GM10847 (cell line): ENCODE results near the gene SMOC2.

Experiments used
- POLR2A ChIP-seq: IDR thresholded peaks from 2 replicates; pipeline ENCODE4 v1.6.1; 2011; ENCODE audit not compliant: insufficient read length; ENCODE audit errors: extremely low read depth

The SMOC2 gene

DNA sequence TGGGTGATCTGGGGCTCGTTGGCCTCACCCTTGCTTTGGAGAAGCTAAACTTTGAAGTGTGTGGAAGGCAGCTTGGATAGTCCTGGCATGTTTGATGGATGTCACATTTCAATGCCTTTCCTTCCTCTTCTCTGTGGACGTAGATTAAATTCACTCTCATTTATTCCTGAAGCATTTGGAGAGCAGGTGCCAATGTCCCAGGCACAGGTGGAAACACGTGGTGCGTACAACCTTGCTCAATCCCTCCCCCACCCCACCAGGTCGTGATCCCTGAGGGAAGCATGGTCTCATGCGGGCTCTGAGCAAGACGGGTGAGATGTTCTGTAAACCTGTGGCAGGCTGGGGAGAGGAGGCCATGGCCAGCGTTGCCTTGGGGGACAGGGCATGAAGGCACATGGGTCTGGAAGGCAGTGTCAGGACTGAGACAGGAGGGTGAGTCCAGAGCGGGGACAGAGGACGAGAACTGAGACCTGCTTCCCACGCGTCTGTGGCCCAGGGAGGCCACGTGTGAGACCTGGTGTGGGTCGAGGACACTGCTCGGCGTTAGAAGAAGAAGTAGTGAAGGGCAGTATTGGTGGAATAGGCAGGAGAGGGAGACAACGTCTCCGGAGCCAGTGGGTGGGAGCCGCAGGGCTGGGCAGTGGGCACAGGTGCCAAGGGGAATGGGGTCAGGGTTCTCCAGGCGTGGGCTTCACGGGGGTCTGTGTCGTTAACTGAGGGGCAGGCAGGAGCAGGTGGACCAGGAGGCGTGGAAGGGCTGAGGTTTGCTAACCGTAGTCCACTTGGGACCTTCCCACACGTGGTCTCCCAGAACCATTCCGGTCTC lies 34.4 kb downstream of the SMOC2 start:
- TF ChIP-seq POLR2A: no peak

DNA sequence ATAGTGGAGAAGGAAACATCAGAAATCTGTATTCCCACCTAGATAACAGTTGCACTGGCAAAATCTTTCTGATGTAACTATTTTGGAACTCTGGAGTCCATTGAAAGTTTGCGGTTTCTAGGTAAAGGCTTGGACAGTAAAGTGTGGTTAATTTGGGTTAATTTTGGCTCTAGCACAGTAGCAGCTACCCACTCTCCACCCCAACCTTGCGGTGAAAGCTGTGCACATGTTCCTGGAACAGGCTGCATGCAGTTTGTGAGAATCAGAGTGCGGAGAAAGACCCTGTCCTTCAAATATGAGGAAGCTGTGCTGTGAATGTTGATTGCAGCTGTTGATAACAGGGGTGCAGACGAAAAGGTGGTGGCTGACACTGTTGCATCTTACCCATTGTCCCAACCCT lies 38.4 kb downstream of the SMOC2 start:
- TF ChIP-seq POLR2A: no peak

DNA sequence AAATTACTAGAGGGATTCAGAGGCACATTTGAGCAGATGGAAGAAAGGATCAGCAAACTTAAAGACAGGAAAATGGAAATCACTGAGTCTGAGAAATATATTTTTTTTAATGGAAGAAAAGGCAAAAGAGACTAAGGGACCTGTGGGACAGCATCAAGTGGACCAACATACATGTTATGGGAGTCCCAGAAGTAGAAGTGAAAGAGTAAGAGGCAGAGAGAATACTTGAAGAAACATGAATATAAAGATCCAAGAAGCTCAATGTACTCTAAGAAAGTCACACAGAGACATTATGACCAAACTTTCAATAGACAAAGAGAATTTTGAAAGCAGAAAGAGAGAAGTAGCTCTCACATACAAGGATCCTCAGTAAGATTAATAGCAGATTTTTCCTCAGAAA lies 39.5 kb downstream of the SMOC2 start:
- no peak for TF ChIP-seq POLR2A

DNA sequence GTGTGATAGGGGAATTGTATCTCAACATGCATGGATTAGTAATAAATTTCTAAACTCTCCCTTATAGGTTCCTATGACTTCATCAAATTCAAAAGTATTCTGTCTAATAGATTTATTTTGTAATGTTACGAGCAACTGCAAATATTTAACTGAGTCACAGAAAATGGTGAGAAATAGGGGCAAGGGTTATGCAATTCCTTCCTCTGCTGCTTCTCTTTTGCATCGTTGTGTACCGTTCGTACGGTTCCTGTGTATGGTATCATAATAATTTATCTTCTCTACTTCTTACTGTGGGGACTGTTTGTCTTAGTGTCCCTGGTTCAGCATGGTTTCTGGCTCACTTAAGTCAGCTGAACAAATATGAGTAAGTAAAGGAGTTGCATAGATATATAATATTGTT lies 44.8 kb downstream of the SMOC2 start:
- no peak for TF ChIP-seq POLR2A

DNA sequence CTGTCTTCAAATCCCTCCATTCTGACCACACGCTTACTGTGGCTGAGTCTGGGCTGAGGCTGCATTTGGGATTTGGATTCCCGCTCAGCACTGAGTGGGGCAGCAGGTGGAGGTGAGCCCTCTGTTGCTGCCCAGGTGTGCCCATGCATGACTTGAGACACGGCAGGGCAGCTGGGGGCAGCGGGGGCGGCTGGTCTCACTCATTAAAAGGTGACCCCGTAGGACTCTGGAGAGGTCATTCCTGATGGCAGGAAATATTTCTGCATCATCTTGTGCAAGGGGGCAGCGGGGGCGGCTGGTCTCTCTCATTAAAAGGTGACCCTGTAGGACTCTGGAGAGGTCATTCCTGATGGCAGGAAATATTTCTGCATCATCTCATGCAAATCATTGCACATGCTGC lies 49.8 kb downstream of the SMOC2 start:
- TF ChIP-seq POLR2A: no peak

DNA sequence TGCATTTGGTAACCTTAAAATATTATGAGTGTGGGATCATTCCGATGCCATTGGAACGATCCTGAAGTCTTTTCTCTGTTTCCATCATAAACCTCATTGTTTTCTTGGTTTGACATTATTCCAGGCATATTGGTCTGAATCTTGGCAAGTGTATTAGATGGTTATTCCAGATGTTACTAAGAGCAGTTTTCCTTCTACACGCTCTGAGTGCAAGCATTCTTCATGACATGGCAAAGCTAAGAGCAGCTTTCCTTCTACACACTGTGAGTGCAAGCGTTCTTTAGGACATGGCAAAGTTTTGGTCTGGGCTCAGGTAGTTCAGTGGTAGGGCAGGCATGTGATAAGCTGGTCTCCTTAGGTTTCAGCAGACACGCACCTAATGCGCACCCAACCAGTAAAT lies 53.0 kb downstream of the SMOC2 start:
- no peak for TF ChIP-seq POLR2A

DNA sequence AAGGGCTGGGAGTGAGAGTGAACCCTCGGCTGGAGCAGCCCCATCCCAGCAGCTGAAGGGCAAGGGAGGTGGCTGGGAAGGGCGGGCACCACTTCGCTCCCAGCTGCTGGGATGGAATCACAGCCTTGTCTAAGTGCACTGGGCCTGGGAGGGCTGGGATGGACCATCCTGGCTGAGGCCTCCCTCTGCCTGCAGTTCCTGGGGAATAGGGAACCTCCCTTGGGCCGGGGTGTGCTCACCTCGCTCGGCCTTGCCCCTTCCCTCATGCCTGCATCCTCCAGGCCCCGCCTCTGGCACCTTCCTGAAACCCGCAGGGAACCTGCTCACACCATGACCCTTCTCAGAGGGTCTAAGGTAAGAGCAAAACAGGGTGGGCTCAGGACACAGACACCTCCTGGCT lies 53.7 kb downstream of the SMOC2 start:
- no peak for TF ChIP-seq POLR2A

DNA sequence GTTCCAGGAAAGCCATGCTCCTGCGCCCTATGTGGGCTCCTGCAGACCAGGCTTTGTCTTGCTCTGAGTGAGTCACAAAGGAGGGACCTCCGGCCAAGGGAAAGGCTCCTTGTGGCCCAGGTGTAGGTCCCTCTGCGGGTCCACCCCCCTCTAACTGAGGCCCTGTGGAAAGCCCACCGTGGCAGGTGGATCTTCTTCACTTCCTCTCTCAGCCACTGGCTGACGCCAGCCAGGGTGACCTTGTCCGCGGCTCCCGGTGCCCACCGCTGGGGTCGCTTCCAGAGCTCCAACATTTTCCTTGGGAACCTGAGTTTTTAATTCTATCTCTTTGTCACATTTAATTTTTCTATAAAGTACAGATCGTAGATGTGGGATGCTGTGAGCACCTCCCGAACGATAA lies 54.1 kb downstream of the SMOC2 start:
- TF ChIP-seq POLR2A: no peak

DNA sequence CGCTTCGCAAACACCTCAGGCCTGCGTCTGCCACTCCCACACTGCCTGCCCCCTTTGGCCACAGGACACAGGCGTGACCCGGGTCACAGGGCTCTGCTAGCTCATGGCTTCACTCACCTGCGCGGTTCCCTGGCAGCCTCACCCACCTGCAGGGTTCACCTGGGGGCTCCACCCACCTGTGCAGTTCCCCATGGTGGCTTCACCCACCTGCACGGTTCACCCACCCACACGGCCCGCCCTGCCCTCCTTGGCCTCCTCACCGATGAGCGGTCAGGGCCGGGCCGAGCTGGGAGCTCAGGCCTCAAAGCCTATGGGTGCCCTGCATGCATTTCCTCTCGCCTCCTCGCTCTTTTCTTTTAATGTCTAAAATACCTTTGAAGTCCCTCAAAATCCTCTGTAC lies 54.7 kb downstream of the SMOC2 start:
- no peak for TF ChIP-seq POLR2A

DNA sequence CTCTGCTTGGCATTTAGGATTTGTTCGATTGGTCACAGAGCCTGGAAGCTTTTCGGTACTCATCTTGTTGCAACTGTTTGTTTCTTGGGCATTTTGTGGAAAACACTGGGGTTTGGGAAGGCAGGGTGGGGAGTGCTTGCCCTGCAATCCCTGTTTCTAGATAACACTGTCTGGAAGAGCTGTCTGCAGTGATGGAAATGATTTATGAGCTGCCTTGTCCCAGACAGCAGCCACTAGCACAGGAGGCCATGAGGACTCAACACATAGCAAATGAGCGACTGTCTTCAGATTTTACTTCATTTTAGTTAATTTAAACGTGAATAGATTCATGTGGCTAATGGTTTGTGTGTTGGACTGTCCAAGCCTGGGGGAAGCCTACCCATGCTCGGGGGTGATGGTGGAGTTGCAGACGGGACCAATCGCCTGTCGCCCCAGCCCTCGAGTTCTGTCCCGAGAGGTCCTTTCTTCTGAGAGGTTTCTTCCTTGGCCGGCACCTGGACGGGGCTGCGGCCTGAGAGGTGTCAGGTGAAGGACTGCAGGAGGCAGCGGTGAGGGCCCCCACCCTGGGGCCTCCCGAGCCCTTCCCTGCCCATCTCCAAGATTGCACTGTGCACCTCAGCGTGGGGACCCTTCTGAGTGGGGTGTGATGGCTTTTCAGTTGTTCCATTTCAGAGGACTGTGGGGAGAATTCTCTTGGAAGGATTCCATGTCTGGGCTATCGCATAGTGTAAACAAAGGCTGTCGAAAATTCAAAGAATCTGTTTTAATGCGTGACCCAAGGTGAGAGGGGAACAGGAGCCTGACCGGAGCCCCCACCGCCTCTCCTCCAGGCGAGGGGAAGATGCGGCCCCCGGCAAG lies 55.4 kb downstream of the SMOC2 start:
- no peak for TF ChIP-seq POLR2A

DNA sequence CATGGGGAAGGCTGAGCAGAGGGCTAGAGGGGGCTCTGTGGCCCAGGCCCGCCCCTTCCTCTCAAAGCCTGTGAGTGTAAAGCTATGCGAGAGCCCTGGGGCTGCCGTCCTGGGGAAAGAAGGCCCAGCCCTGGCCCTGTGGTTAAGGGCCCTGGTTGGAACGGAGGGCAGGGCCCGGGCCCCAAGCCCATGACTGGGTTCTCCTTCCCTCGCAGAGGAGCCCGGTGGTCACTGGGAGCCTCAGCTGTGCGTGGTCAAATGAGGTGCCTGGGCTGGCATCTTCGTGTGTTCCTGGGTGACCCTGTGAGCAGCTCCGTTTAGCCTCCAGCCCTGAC lies 56.0 kb downstream of the SMOC2 start:
- TF ChIP-seq POLR2A: no peak

DNA sequence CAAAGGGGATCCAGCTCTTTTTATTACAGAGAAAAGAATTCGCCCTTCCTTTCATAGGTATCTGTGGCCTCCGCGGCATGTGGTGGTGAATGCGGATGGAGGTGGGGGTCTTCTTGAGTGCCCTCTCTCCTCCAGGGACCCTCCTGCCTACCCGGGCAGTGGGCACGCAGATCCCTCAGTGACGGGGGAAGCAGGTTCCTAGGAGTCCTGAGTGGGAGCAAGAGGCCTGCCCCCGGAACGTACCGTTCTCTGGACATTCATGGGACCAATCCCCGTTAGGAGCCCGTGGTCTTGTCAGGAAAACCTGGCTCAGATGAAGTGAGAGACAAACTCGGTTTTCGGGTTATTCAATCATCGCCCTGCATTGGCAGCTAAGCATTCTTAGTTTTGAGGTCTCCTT lies 56.4 kb downstream of the SMOC2 start:
- no peak for TF ChIP-seq POLR2A

DNA sequence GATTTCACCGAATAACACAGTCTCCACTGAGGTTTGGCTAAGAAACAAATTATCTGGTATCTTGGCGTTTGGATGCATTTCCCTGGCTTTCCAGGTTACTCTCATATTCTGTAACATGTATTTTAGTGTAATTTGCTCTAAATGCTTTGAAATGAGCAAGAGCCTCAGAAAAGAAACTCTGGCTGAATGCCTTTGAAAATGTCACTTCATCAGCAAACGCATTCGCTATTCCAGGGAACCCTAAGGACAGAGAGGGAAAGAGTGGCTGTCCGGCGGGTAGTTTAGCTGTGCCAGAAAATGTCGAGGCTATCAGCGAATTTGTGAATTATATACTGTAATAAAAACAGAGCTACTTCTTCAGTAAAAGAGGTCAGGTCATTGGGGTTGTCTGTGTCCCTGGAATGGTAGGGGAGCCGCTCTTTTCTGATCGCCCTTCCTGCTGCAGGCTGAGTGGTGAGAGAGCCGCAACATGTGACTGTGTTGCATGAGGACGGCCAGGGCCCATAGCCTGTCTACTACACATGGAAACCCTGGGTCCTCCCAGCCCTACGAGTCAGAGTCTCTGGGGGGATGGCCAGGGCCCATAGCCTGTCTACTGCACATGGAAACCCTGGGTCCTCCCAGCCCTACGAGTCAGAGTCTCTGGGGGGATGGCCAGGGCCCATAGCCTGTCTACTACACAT lies 57.3 kb downstream of the SMOC2 start:
- TF ChIP-seq POLR2A: no peak

DNA sequence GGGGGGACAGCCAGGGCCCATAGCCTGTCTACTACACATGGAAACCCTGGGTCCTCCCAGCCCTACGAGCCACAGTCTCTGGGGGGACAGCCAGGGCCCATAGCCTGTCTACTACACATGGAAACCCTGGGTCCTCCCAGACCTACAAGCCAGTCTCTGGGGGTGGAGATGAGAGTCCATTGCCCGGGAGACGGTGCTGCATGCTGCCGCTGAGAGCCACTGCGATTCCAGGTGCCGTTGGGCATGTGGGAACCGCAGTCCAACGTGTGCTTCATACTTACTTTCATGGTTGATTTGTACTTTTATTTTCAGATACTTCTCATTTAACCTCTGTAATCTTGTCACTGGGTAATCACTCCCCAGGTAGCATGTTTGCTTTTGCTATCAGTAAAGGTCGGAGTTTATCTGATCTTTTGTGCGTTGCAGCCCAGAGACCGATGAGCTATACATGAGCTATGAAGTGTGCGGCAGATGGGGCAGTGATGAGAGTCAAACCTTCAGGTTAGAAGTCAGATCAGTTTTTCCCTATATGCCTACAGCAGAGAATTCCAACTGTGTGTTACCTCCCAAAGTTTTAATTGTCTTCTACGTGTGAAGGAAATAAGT lies 58.2 kb downstream of the SMOC2 start:
- TF ChIP-seq POLR2A: no peak

DNA sequence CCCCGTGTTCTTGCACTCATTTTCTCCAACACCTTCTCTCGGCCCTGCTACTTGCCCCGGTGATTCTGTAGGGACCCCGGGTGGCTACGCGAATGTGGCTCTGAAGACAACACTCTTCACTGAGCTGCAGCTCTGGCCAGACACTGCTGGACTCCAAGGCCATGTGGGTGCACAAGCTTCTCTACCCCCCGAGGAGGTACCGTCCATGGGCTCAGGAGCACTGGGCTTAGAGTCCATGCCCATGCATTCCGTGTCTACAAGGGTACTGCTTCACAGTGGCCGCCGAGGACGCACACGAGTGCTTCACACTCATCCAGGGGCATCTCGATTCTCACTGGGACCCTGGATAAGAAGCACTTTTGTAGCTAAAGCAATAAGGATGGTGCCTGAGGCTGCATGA lies 59.5 kb downstream of the SMOC2 start:
- no peak for TF ChIP-seq POLR2A
